ENCODE data around the gene ETF1. TPM values are rescaled to one million over a fixed set of nuclear protein-coding genes. Genes with fewer than 3 reads are reported as not detected.

Gene ETF1
- total RNA-seq (2014; rRNA removed; shearing (Covaris generic)), result 188 and 191 TPM in 2 replicates
- 144 and 161 TPM in 2 replicates for polyA plus RNA-seq (2015; cell fraction: cytosol; rRNA removed)
- polyA plus RNA-seq (2015; cell fraction: nucleus; rRNA removed), result 100 and 114 TPM in 2 replicates

GRCh38 chr5:138542956-138543729 is at the start of gene ETF1:
ETF1 (minus strand) TSS chr5:138543236; CDS start chr5:138542918, 318 bp downstream.
- peak; percentile 100 for DNase-seq (ENCODE audit: low read depth)

GRCh38 chr5:138588013-138588788 is 45.2 kb upstream of the ETF1 start:
- no peak for DNase-seq (ENCODE audit: low read depth)

GRCh38 chr5:138585157-138585556 is 42.1 kb upstream of the ETF1 start:
- no peak for DNase-seq (ENCODE audit: low read depth)

GRCh38 chr5:138583984-138584637 is 41.1 kb upstream of the ETF1 start:
- no peak for DNase-seq (ENCODE audit: low read depth)

- no peak for DNase-seq (ENCODE audit: low read depth)
Measured at GRCh38 chr5:138582959-138583358, 39.9 kb upstream of the ETF1 start.

- DNase-seq (ENCODE audit: low read depth), result no peak
Measured at GRCh38 chr5:138580777-138581176, 37.7 kb upstream of the ETF1 start.

GRCh38 chr5:138580001-138580400 is 37.0 kb upstream of the ETF1 start:
- no peak for DNase-seq (ENCODE audit: low read depth)

- DNase-seq (ENCODE audit: low read depth), result no peak
Measured at GRCh38 chr5:138579517-138579863, 36.5 kb upstream of the ETF1 start.

- no peak for DNase-seq (ENCODE audit: low read depth)
Measured at GRCh38 chr5:138577452-138577851, 34.4 kb upstream of the ETF1 start.

GRCh38 chr5:138575194-138576015 is 32.4 kb upstream of the ETF1 start, which contains the start of gene HSPA9:
HSPA9 (minus strand) TSS chr5:138575401; CDS start chr5:138575318, 83 bp downstream.
- DNase-seq (ENCODE audit: low read depth), result peak; percentile 99

- DNase-seq (ENCODE audit: low read depth), result no peak
Measured at GRCh38 chr5:138574744-138575193, 31.7 kb upstream of the ETF1 start.

GRCh38 chr5:138573949-138574670 is 31.1 kb upstream of the ETF1 start:
- peak; percentile 37 for DNase-seq (ENCODE audit: low read depth)

GRCh38 chr5:138573223-138573622 is 30.2 kb upstream of the ETF1 start:
- DNase-seq (ENCODE audit: low read depth), result no peak

- no peak for DNase-seq (ENCODE audit: low read depth)
Measured at GRCh38 chr5:138570871-138571270, 27.8 kb upstream of the ETF1 start.

GRCh38 chr5:138569782-138570181 is 26.7 kb upstream of the ETF1 start:
- no peak for DNase-seq (ENCODE audit: low read depth)

GRCh38 chr5:138568061-138568824 is 25.2 kb upstream of the ETF1 start:
- DNase-seq (ENCODE audit: low read depth), result no peak

- DNase-seq (ENCODE audit: low read depth), result no peak
Measured at GRCh38 chr5:138566792-138567191, 23.8 kb upstream of the ETF1 start.

- DNase-seq (ENCODE audit: low read depth), result no peak
Measured at GRCh38 chr5:138565100-138565821, 22.2 kb upstream of the ETF1 start.

GRCh38 chr5:138564242-138564641 is 21.2 kb upstream of the ETF1 start:
- no peak for DNase-seq (ENCODE audit: low read depth)
